H1 (cell line): Measurements from ENCODE around the gene ZNF213. TPM values are rescaled to one million over a fixed set of nuclear protein-coding genes. Genes with fewer than 3 reads are reported as not detected.

Experiments
- CTCF ChIA-PET: fragments of 300-600 bp; sonication (Branson Sonifier 250); formaldehyde crosslinking; loops from one replicate; lab custom pipeline; 2021; ENCODE audit not compliant: partially characterized antibody; lab: Charles Lee
- POLR2A ChIA-PET: fragments of 300-600 bp; sonication (Branson Sonifier 250); formaldehyde crosslinking; loops from one replicate; lab custom pipeline; 2021; ENCODE audit warnings: inconsistent platforms; ENCODE audit not compliant: partially characterized antibody; lab: Charles Lee
- DNase-seq, 2 experiments: peaks; one replicate each; pipeline versions ENCODE4 v3.0.0 to v3.0.0-alpha.2; 2010 to 2022; ENCODE audit warnings: low spot score in 2 of 2, low read depth in 1 of 2, mixed read lengths in 1 of 2
- FAIRE-seq: peaks from 2 replicates; lab custom pipeline; 2011; peaks lifted over from hg19 to GRCh38; lab: Jason Lieb, UNC
- H2AFZ ChIP-seq: 2 replicates; pipeline ENCODE4 v1.8.1; 2012; ENCODE audit warnings: low read length, inconsistent platforms
- H2AK5ac ChIP-seq: 2 replicates; pipeline ENCODE4 v1.6.1; 2013; ENCODE audit warnings: low read depth, low read length
- H2BK120ac ChIP-seq: replicated peaks from 2 replicates; pipeline ENCODE3; 2013; ENCODE audit warnings: low read depth, low read length, inconsistent platforms
- H2BK12ac ChIP-seq: 2 replicates; pipeline ENCODE4 v1.6.1; 2013; ENCODE audit warnings: low read depth, low read length
- H2BK15ac ChIP-seq: 2 replicates; pipeline ENCODE4 v1.6.1; 2013; ENCODE audit warnings: low read length
- H2BK20ac ChIP-seq: 2 replicates; pipeline ENCODE4 v1.6.1; 2013; ENCODE audit warnings: low read length
- H2BK5ac ChIP-seq: 2 replicates; pipeline ENCODE4 v1.6.1; 2013; ENCODE audit warnings: low read depth, low read length
- H3K14ac ChIP-seq: 2 replicates; pipeline ENCODE4 v1.6.1; 2013; ENCODE audit warnings: inconsistent platforms; ENCODE audit not compliant: insufficient read length
- H3K18ac ChIP-seq: 2 replicates; pipeline ENCODE4 v1.6.1; 2013; ENCODE audit warnings: low read length; ENCODE audit errors: extremely low read depth
- H3K23ac ChIP-seq: 2 replicates; pipeline ENCODE4 v1.6.1; 2013; ENCODE audit warnings: inconsistent platforms; ENCODE audit not compliant: insufficient read length
- H3K23me2 ChIP-seq: 2 replicates; pipeline ENCODE4 v1.6.1; 2013; ENCODE audit warnings: low read depth, low read length
- H3K27ac ChIP-seq: 2 replicates; pipeline ENCODE4 v1.6.1; 2011; ENCODE audit warnings: low read depth, low read length, inconsistent platforms
- H3K27me3 ChIP-seq, 4 experiments: replicated peaks in 1 of 4; 1 replicate in 1 of 4; 2 replicates in 3 of 4; pipeline versions ENCODE4 v1.6.1 to v1.8.1; 2011 to 2013; ENCODE audit warnings: low read length in 3 of 4, mild to moderate bottlenecking in 3 of 4, inconsistent platforms in 2 of 4, mixed read lengths in 2 of 4, moderate library complexity in 1 of 4; ENCODE audit not compliant: control insufficient read depth in 3 of 4, insufficient read depth in 3 of 4; ENCODE audit errors: extremely low read depth in 1 of 4
- H3K36me3 ChIP-seq, 4 experiments: 2 replicates each; pipeline versions ENCODE4 v1.6.1 to v1.8.1; 2011 to 2013; ENCODE audit warnings: mild to moderate bottlenecking in 4 of 4, low read length in 3 of 4, moderate library complexity in 2 of 4, control low read depth in 1 of 4, inconsistent platforms in 1 of 4; ENCODE audit not compliant: insufficient read depth in 4 of 4, control insufficient read depth in 2 of 4
- H3K4ac ChIP-seq: replicated peaks from 2 replicates; pipeline ENCODE3; 2013; ENCODE audit warnings: low read length, low read depth, mixed read lengths, inconsistent platforms; ENCODE audit not compliant: insufficient read length
- H3K4me1 ChIP-seq, 4 experiments: replicated peaks in 1 of 4; 1 replicate in 1 of 4; 2 replicates in 3 of 4; pipeline versions ENCODE4 v1.6.1 to v1.8.1; 2011 to 2013; ENCODE audit warnings: low read length in 3 of 4, inconsistent platforms in 2 of 4, mixed read lengths in 1 of 4; ENCODE audit not compliant: insufficient read depth in 4 of 4, control insufficient read depth in 3 of 4
- H3K4me2 ChIP-seq, 2 experiments: 2 replicates each; pipeline versions ENCODE4 v1.6.1 to v1.8.1; 2011 to 2013; ENCODE audit warnings: low read depth in 2 of 2, low read length in 2 of 2, control low read depth in 1 of 2, inconsistent platforms in 1 of 2, mild to moderate bottlenecking in 1 of 2; ENCODE audit not compliant: insufficient read depth in 1 of 2
- H3K4me3 ChIP-seq, 4 experiments: fragments of 200-600, 300-600 bp in 1 of 4; sonication (generic), shearing (Covaris generic), sonication (Bioruptor Twin) in 1 of 4; 2 replicates each; pipeline versions ENCODE4 v1.5.1 to v1.8.1; 2011 to 2016; ENCODE audit warnings: low read length in 4 of 4, low read depth in 3 of 4, control low read depth in 2 of 4, inconsistent platforms in 2 of 4, mild to moderate bottlenecking in 2 of 4, mixed read lengths in 1 of 4, moderate library complexity in 1 of 4; ENCODE audit not compliant: insufficient read depth in 2 of 4; ENCODE audit errors: extremely low read depth in 1 of 4
- H3K56ac ChIP-seq: replicated peaks from 2 replicates; pipeline ENCODE3; 2013; ENCODE audit warnings: low read depth, mild to moderate bottlenecking, mixed read lengths, low read length, inconsistent platforms; ENCODE audit not compliant: insufficient read length
- H3K79me1 ChIP-seq: 2 replicates; pipeline ENCODE4 v1.6.1; 2013; ENCODE audit warnings: low read depth, low read length, control low read depth
- H3K79me2 ChIP-seq, 2 experiments: 2 replicates each; pipeline versions ENCODE4 v1.6.1 to v1.8.1; 2012 to 2013; ENCODE audit warnings: low read length in 2 of 2, mild to moderate bottlenecking in 2 of 2, inconsistent platforms in 1 of 2; ENCODE audit not compliant: insufficient read depth in 2 of 2, control insufficient read depth in 1 of 2
- H3K9ac ChIP-seq, 4 experiments: replicated peaks in 1 of 4; 1 replicate in 1 of 4; 2 replicates in 3 of 4; pipeline versions ENCODE4 v1.6.1 to v1.8.1; 2011 to 2013; ENCODE audit warnings: low read depth in 3 of 4, low read length in 3 of 4, control low read depth in 2 of 4, mild to moderate bottlenecking in 2 of 4, moderate library complexity in 2 of 4, inconsistent platforms in 1 of 4; ENCODE audit errors: extremely low read depth in 1 of 4
- H3K9me3 ChIP-seq, 2 experiments: 2 replicates each; pipeline versions ENCODE4 v1.6.1 to v1.8.1; 2012 to 2013; ENCODE audit warnings: mild to moderate bottlenecking in 2 of 2, moderate library complexity in 2 of 2, control low read depth in 1 of 2, inconsistent platforms in 1 of 2, low read depth in 1 of 2, low read length in 1 of 2, mixed read lengths in 1 of 2; ENCODE audit not compliant: insufficient read depth in 2 of 2
- H4K20me1 ChIP-seq, 2 experiments: replicated peaks in 1 of 2; 2 replicates each; pipeline versions ENCODE3 to v1.8.1; 2011 to 2013; ENCODE audit warnings: inconsistent platforms in 2 of 2, low read length in 2 of 2, mild to moderate bottlenecking in 1 of 2; ENCODE audit not compliant: insufficient read depth in 2 of 2, control insufficient read depth in 1 of 2
- H4K5ac ChIP-seq: 2 replicates; pipeline ENCODE4 v1.6.1; 2013; ENCODE audit warnings: low read length, low read depth, mixed read lengths, inconsistent platforms; ENCODE audit not compliant: insufficient read length
- H4K8ac ChIP-seq: 2 replicates; pipeline ENCODE4 v1.8.0; 2013; ENCODE audit warnings: mild to moderate bottlenecking, moderate library complexity, low read length, inconsistent platforms; ENCODE audit not compliant: insufficient read depth; ENCODE audit errors: extremely low read depth
- H4K91ac ChIP-seq: replicated peaks from 2 replicates; pipeline ENCODE3; 2013; ENCODE audit warnings: low read length, mixed read lengths, inconsistent platforms; ENCODE audit not compliant: insufficient read length
- ASH2L ChIP-seq: fragments of 200-600, 300-600 bp; sonication (generic); IDR thresholded peaks from one replicate; pipeline ENCODE4 v1.7.1; 2017; ENCODE audit warnings: low read length
- BRCA1 ChIP-seq: IDR thresholded peaks from 2 replicates; pipeline ENCODE4 v1.6.1; 2012; ENCODE audit warnings: low read depth, low read length, improper control_type of control experiment
- CEBPB ChIP-seq: IDR thresholded peaks from 2 replicates; pipeline ENCODE4 v1.6.1; 2012; ENCODE audit warnings: low read depth, low read length
- CTBP2 ChIP-seq: IDR thresholded peaks from 2 replicates; pipeline ENCODE4 v1.7.0; 2011; ENCODE audit warnings: borderline replicate concordance, mild to moderate bottlenecking, moderate library complexity, mixed read lengths, low read length; ENCODE audit not compliant: insufficient read depth, insufficient read length
- FOSL1 ChIP-seq: IDR thresholded peaks from 2 replicates; pipeline ENCODE4 v1.6.1; 2011; ENCODE audit warnings: mild to moderate bottlenecking, low read depth, low read length, moderate library complexity; ENCODE audit not compliant: insufficient read depth
- SUZ12 ChIP-seq: fragments of 200-600 bp; sonication (generic); IDR thresholded peaks from 2 replicates; pipeline ENCODE4 v1.6.1; 2012; ENCODE audit warnings: mild to moderate bottlenecking, inconsistent platforms, low read length, moderate library complexity, mixed read lengths
- ZNF274 ChIP-seq: IDR thresholded peaks from 2 replicates; pipeline ENCODE4 v1.7.0; 2012; ENCODE audit warnings: low read length, borderline replicate concordance; ENCODE audit errors: extremely low read depth
- WGBS, 2 experiments: shearing (Covaris generic) in 1 of 2; methylation state at CpG; one replicate each; pipeline versions ENCODE4 v1.1.6 to v1.1.7; 2013 to 2015; ENCODE audit warnings: low lambda C conversion rate in 2 of 2, mixed read lengths in 2 of 2, inconsistent platforms in 1 of 2, low coverage in 1 of 2, missing lambda C conversion rate in 1 of 2; ENCODE audit not compliant: insufficient replicate concordance in 2 of 2, insufficient coverage in 1 of 2, insufficient read length in 1 of 2; ENCODE audit errors: extremely low coverage in 1 of 2, missing lambda C conversion rate in 1 of 2; 5-methylcytosine and 5-hydroxymethylcytosine counted together
- polyA plus RNA-seq, 7 experiments: library from polyadenylated mRNA; depleted of rRNA in 3 of 7; stranded (reverse) in 5 of 7; unstranded in 2 of 7; fragments of >200 nt in 5 of 7; fragments of 200-250 nt in 2 of 7; gene quantifications; 1 replicate in 5 of 7; 2 replicates in 1 of 7; 4 replicates in 1 of 7; pipeline versions ENCODE4 v1.2.1 to v1.2.3, GENCODE V29; 2011 to 2013; ENCODE audit warnings: missing spikeins in 2 of 7, mixed read lengths in 2 of 7
- total RNA-seq: library from RNA; stranded (reverse); fragmentation: NEBNext Ultra II Directional; extraction: Animal tissue kit (Norgen Biotek cat#: 25700); gene quantifications from 2 replicates; pipeline ENCODE4 v1.2.1, GENCODE V29; 2021
- TF ChIP-seq, protein P1 (sequence below): IDR thresholded peaks from 2 replicates; pipeline ENCODE4 v1.6.1; 2012; ENCODE audit warnings: low read length, inconsistent platforms

The ZNF213 gene
- total and polyA plus RNA-seq, 2 of the 8 experiments (the other 6 are each of a cell fraction or from before 2014, with no cell fraction given), result 1.6 to 6.9 TPM

DNA sequence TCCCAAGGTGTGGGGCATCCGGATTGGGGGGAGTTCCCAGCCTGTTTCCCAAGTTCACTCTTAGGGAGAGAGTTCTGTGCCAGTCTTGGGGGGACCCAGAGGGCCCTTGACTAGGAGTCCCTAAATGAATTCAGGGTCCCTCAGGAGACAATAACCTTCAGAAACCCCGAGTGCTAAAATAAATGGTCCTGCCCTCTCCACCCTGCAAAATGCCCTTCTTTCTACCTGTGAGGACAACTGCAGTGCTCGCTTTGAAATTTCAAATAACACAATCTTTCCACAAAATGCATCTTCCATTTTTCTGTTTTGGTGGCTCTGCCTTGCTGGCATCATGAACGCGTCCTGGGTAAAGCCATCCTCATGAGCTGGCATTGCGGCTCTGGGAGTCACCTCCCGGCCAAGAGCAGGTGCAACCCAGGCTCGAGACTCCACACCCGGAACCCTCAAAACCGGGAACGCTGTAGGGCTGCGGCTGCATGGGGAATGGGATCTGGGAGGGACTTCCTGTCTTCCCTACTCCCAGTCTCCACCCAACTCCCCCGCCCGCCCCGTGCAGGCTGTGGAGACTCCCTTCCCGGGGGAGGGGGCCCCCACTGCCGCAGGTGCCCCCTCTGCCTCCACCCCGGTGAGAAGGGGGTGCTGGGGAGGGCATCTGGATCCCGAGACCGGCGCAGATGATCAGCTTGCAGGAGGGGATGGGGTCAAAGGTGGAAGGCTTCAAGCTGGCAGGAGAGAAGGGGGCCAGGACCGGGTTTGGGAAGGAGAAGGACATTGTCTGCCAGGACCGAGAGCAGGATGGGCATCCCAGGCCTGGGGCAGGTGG, 22.6 kb upstream of the ZNF213 start, which contains the start of gene ZNF205:
ZNF205 (plus strand) TSS at position 529 of the 823 bp plus-strand sequence. CDS start 845 bp downstream, outside the sequence.
- Histone ChIP-seq H3K36me3 (peaks cover 0 to 11% (median 9%) of the 10 kb centered on the region in 4 experiments; a peak in 7 of 8 replicates), H3K27ac (peak within 1 kb of the TSS; percentile 51; the same call in 1 of the 2 replicates), H4K5ac (peak within 1 kb of the TSS; percentile 81), H3K23ac (no peak within 1 kb of the TSS), H2BK12ac (peak within 1 kb of the TSS; percentile 80; the same call in 1 of the 2 replicates), H3K23me2 (peaks cover 8% of the 10 kb centered on the region), H2BK120ac (no peak within 1 kb of the TSS), H2BK5ac (peak within 1 kb of the TSS; percentile 93; the same call in 1 of the 2 replicates), H3K4ac (peak within 1 kb of the TSS; percentile 82), H3K9me3 (no peaks in the 10 kb centered on the region), H4K91ac (peak within 1 kb of the TSS; percentile 70), H3K27me3 (no peaks in the 10 kb centered on the region), H2AFZ (peak within 1 kb of the TSS; percentile 24; the same call in 1 of the 2 replicates), H2BK15ac (peak within 1 kb of the TSS; percentile 88; the same call in 1 of the 2 replicates), H2AK5ac (0 out of 2 replicates have a peak within 1 kb of the TSS, but pooled peaks have one; percentile 39), H3K4me1 (peaks cover 0 to 15% (median 8%) of the 10 kb centered on the region in 4 experiments; a peak in 5 of 7 replicates), H3K79me1 (peaks cover 6% of the 10 kb centered on the region; the same call in 1 of the 2 replicates), H2BK20ac (no peak within 1 kb of the TSS), H3K18ac (no peak within 1 kb of the TSS; the same call in none of the 2 replicates), H3K56ac (peak within 1 kb of the TSS; percentile 75), H4K20me1 (peaks cover 0 to 4% of the 10 kb centered on the region in 2 experiments), H3K14ac (no peak within 1 kb of the TSS), H3K4me3 (peak within 1 kb of the TSS; percentile 85 to 93 (median 92)), H4K8ac (peak within 1 kb of the TSS; percentile 92), H3K9ac (peak within 1 kb of the TSS; percentile 59 to 74 (median 64)), H3K4me2 (peak within 1 kb of the TSS; percentile 79 to 93), H3K79me2 (peaks cover 0 to 17% of the 10 kb centered on the region in 2 experiments; a peak in 2 of 4 replicates)
- ChIA-PET POLR2A (interaction anchor here (0.8 to 12.1 kb wide), 11 partner anchors 8 to 108 kb away, joined by 3 to 169 read pairs (median 5); partner anchors contain the start of gene ZSCAN10), CTCF (interaction anchor here (0.6 to 36.8 kb wide), 10 partner anchors 9 to 94 kb away, joined by 3 to 619 read pairs (median 14); partner anchors contain the start of genes ZNF213 and ZSCAN10)
- no peak for FAIRE-seq
- peak in 1 of 2 experiments; percentile 92 for DNase-seq
- WGBS, 2 experiments, result 18% methylated on average over 22 of the region's 23 CpGs; no CpG with 5 or more reads in 1 of the 2 experiments
- peak; percentile 55 for TF ChIP-seq ASH2L
- TF ChIP-seq ZNF274, result no peak
- no peak for TF ChIP-seq SUZ12
- TF ChIP-seq, protein P1, sequence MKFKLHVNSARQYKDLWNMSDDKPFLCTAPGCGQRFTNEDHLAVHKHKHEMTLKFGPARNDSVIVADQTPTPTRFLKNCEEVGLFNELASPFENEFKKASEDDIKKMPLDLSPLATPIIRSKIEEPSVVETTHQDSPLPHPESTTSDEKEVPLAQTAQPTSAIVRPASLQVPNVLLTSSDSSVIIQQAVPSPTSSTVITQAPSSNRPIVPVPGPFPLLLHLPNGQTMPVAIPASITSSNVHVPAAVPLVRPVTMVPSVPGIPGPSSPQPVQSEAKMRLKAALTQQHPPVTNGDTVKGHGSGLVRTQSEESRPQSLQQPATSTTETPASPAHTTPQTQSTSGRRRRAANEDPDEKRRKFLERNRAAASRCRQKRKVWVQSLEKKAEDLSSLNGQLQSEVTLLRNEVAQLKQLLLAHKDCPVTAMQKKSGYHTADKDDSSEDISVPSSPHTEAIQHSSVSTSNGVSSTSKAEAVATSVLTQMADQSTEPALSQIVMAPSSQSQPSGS, result no peak
- no peak for TF ChIP-seq BRCA1
- no peak for TF ChIP-seq FOSL1
- TF ChIP-seq CEBPB, result no peak
- TF ChIP-seq CTBP2, result no peak
